Breast epithelium (tissue), 4 donors: ENCODE results near the gene SYTL3. TPM values are rescaled to one million over a fixed set of nuclear protein-coding genes. Genes with fewer than 3 reads are reported as not detected.

Experiments used
- DNase-seq, 2 donors: peaks; one replicate each; pipeline ENCODE4 v3.0.0-alpha.2; 2019; ENCODE audit warnings: low spot score in 2 of 2
- H3K27ac ChIP-seq, 2 donors: fragments of 200-600 bp; sonication (generic) in 1 of 2; one replicate each; pipeline ENCODE4 v1.5.1; 2016 to 2019; ENCODE audit warnings: mild to moderate bottlenecking in 1 of 2
- H3K27me3 ChIP-seq, 2 donors: fragments of 200-600 bp; sonication (generic) in 1 of 2; one replicate each; pipeline versions ENCODE4 v1.5.1 to v1.6.0; 2017 to 2019; ENCODE audit warnings: control low read depth in 1 of 2, mild to moderate bottlenecking in 1 of 2
- H3K36me3 ChIP-seq: fragments of 200-600 bp; one replicate; pipeline ENCODE4 v1.5.1; 2019
- H3K4me1 ChIP-seq, 2 donors: fragments of 200-600 bp; sonication (generic); one replicate each; pipeline ENCODE4 v1.5.1; 2016 to 2019; ENCODE audit warnings: control low read depth in 1 of 2
- H3K4me3 ChIP-seq, 3 donors: fragments of 200-600 bp; sonication (generic); 1 replicate in 2 of 3; 2 replicates in 1 of 3; pipeline ENCODE4 v1.5.1; 2016 to 2019; ENCODE audit warnings: mild to moderate bottlenecking in 3 of 3, moderate library complexity in 2 of 3
- H3K9me3 ChIP-seq, 2 donors: fragments of 200-600 bp; sonication (generic) in 1 of 2; one replicate each; pipeline ENCODE4 v1.5.1; 2016 to 2019; ENCODE audit warnings: control low read depth in 1 of 2
- CTCF ChIP-seq, 3 donors: fragments of 450-650 bp; IDR thresholded peaks; one replicate each; pipeline ENCODE4 v1.5.1; 2016 to 2017; ENCODE audit warnings: antibody characterized with exemption in 3 of 3, mild to moderate bottlenecking in 3 of 3, moderate library complexity in 3 of 3
- POLR2A ChIP-seq: fragments of 450-650 bp; IDR thresholded peaks from one replicate; pipeline ENCODE4 v1.6.1; 2016; ENCODE audit warnings: antibody characterized with exemption, mild to moderate bottlenecking, moderate library complexity
- POLR2AphosphoS5 ChIP-seq, 3 donors: sonication (generic); formaldehyde crosslinking; IDR thresholded peaks; one replicate each; pipeline ENCODE4 v1.6.1; 2017; ENCODE audit warnings: antibody characterized with exemption in 3 of 3
- intact Hi-C: fragments of 100-400 bp; cut with DNase I; formaldehyde crosslinking; loops from one replicate; pipeline ENCODE4 v1.15.1; 2023; ENCODE audit warnings: low total_unique reads
- total RNA-seq, 3 donors: library from RNA; depleted of rRNA; stranded (reverse); fragments of >200 nt; gene quantifications; one replicate each; pipeline ENCODE4 v1.1.0, GENCODE V29; 2016

SYTL3 gene
- total RNA-seq, 3 donors from 2014 or later = 5.2 to 8.0 (median 7.5) TPM

DNA sequence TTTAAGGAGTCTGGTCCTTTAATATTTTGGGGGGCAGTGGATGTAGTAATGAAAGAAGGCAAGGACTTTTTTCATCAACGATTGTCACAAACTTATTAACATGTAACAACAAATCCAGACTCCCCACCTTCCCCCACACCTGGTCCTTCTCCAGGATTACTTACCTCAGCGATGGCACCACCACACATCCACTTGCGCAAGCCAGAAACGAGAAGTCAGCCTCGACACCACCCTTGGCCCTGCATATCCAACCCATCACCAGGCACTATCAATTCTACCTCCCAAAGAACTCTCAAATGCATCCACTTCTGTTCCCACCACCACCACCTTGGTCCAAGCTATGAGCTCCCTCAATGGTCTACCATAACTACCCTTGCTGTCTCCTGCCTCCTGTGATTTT, 162.8 kb downstream of the SYTL3 start:
- intact Hi-C loops = no loop called here
- H3K36me3 ChIP-seq = no peaks in the 10 kb centered on the region
- no peaks in the 10 kb centered on the region for H3K9me3 ChIP-seq
- H3K27me3 ChIP-seq = no peaks in the 10 kb centered on the region
- no peak for DNase-seq
- no peak overlapping the region for H3K4me3 ChIP-seq
- TF ChIP-seq POLR2A (no peak), POLR2AphosphoS5 (IDR thresholded peaks at IDR 0.05) (no peak), CTCF (IDR thresholded peaks at IDR 0.05) (no peak)
- H3K4me1 ChIP-seq = no peaks in the 10 kb centered on the region
- H3K27ac ChIP-seq = no peak overlapping the region

- no peak overlapping the region for H3K4me3 ChIP-seq
- TF ChIP-seq CTCF (IDR thresholded peaks at IDR 0.05) = no peak
- no peak for TF ChIP-seq POLR2A
- TF ChIP-seq POLR2AphosphoS5 (IDR thresholded peaks at IDR 0.05) = no peak
- no peaks in the 10 kb centered on the region for H3K36me3 ChIP-seq
- H3K4me1 ChIP-seq = no peaks in the 10 kb centered on the region
- H3K27me3 ChIP-seq = no peaks in the 10 kb centered on the region
- DNase-seq = no peak
- intact Hi-C loops = no loop called here
- no peaks in the 10 kb centered on the region for H3K9me3 ChIP-seq
- H3K27ac ChIP-seq = no peak overlapping the region
These were observed 163.2 kb downstream of the SYTL3 start for GRCh38 chr6:158813032-158813431.

Other genes starting within 250 kb of the SYTL3 start
- 10 to 100 TPM; 17.0 to 29.3 (median 28.5) TPM for gene TMEM181, start 90.0 kb upstream of the SYTL3 start, total RNA-seq
- 10 to 100 TPM; 48.2 to 76.1 (median 73.4) TPM for gene DYNLT1, start 5.3 kb upstream of the SYTL3 start, total RNA-seq
- gene EZR, start 169.3 kb downstream of the SYTL3 start, total RNA-seq = 100 to 1,000 TPM in 1 of 3 donors, 10 to 100 TPM in 2; 29.1 to 154 (median 59.3) TPM